Gastrocnemius medialis (tissue), 4 donors: Measurements from ENCODE around the gene TDP2.

Source experiments
- POLR2A ChIP-seq, 2 donors: fragments of 450-650 bp; IDR thresholded peaks; one replicate each; pipeline ENCODE4 v1.6.1; 2017; ENCODE audit warnings: antibody characterized with exemption in 2 of 2, mild to moderate bottlenecking in 2 of 2, moderate library complexity in 2 of 2
- TF ChIP-seq, protein P1 (sequence below), 5 experiments: fragments of 450-650 bp in 3 of 5; fragments of 200-600 bp in 2 of 5; sonication (generic) in 2 of 5; IDR thresholded peaks in 4 of 5; conservative IDR thresholded peaks in 1 of 5; 1 replicate in 4 of 5; 2 replicates in 1 of 5; pipeline ENCODE4 v1.5.1; 2016 to 2019; ENCODE audit warnings: antibody characterized with exemption in 5 of 5, mild to moderate bottlenecking in 3 of 5, moderate library complexity in 3 of 5

GRCh38 chr6:24699521-24700359 is 33.0 kb upstream of the TDP2 start:
- no peak for TF ChIP-seq POLR2A (IDR thresholded peaks at IDR 0.05)
- TF ChIP-seq, protein P1, sequence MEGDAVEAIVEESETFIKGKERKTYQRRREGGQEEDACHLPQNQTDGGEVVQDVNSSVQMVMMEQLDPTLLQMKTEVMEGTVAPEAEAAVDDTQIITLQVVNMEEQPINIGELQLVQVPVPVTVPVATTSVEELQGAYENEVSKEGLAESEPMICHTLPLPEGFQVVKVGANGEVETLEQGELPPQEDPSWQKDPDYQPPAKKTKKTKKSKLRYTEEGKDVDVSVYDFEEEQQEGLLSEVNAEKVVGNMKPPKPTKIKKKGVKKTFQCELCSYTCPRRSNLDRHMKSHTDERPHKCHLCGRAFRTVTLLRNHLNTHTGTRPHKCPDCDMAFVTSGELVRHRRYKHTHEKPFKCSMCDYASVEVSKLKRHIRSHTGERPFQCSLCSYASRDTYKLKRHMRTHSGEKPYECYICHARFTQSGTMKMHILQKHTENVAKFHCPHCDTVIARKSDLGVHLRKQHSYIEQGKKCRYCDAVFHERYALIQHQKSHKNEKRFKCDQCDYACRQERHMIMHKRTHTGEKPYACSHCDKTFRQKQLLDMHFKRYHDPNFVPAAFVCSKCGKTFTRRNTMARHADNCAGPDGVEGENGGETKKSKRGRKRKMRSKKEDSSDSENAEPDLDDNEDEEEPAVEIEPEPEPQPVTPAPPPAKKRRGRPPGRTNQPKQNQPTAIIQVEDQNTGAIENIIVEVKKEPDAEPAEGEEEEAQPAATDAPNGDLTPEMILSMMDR (IDR thresholded peaks at IDR 0.05 in 4 of 5, conservative IDR thresholded peaks at IDR 0.05 in 1 of 5) = no peak
